Stimulated activated CD4-positive, alpha-beta T cell treated with anti-CD3 and anti-CD28 coated beads, Interleukin-15, amount 100 ng/mL, for 24 hours (primary cell): ENCODE measurements around the gene SMCHD1.

Experiments used
- DNase-seq: peaks from one replicate; pipeline ENCODE4 v3.0.0-alpha.2; 2020

SMCHD1 gene

DNA sequence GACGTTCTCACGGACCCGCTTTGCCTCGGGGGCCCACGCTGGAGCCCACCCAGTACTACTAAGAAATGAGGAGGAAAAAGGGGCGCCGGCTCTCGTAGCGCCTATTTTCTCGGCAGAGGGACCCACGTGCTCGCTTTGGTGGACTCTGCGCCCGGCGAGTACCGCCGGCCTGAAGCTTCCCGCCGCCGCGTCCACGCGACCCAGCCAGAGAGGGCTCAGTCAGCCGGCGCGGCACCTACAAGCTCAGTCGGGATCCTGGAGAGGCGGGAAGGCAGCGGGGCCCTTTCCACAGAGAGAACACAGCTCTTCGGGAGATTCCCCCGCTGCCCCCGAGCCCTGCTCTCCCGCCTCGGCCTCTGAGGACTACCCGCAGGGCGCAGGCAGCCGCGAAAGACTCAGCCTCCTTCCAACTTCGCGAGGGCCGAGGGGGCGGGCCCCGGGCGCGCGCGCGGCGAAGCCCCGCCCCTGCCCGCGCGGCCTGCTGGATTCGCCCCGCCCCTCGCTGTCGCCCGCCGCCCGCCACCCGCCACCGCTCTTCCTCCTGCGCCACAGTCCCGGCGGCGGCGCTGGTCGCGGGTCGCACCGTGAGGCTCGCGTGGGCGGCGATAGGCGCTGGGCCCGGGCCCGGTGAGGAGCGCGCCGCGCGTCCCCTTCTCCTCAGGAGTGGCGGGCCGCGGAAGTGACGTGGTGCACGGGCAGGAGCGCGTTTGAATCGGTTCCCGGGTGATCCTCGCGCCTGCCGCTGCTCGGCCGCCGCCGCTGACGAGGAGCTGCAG lies at the start of gene SMCHD1:
TSS of gene SMCHD1 (plus strand) at position 549 of the 776 bp plus-strand sequence. CDS start 350 bp downstream, outside the sequence.
- DNase-seq: peak; percentile 97

DNA sequence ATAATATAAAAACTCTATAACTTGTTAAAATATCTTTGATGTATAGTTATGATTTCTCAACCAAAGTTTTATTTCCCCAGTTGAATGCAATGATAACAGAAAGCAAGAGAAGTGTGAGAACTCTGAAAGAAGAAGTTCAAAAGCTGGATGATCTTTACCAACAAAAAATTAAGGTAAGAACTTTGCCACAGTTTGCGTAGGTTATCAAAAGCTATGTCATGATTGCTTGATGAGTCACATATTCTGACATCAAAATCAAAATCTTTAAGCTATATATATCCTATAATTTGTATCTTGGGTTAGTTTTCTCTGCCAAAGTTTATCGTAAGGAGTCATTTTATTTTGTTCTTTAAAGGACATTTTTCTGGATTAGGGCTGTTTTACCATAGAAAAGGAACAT lies 49.2 kb upstream of the SMCHD1 start:
- no peak for DNase-seq

DNA sequence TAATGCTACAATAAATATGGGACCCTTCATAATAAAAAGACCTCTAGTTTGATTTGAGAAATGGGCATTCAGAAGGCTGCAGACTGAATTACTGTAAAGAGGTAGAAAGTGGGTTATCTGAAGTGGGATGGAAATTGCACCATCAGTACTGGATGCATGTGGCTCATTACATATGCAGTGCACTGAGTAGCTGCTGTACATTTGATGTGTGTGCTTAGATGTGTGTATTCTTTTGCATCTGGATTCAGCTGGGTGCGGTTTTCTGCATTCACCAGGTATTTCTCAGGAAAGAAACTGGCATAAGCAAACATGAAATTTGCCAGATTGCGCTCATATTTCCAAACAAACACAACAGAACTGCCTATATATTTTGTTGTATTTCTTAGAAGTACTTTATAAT lies 45.9 kb upstream of the SMCHD1 start:
- no peak for DNase-seq

DNA sequence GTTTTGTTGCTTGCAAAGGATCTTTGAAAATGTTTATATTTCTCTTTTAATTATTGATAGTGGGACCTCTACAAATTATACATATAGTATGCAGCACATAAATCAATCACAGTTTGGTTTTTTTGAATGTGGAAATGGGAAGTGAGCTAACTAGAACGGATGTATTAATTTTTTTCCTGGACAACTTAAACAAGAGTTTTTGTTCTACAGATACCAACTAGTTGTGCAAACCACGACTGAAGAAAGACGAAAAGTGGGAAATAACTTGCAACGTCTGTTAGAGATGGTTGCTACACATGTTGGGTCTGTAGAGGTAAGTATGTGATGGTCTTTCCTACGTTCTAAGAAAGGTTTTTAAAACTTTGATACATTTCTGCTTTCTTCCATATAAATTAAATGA lies 45.0 kb upstream of the SMCHD1 start:
- DNase-seq: no peak

DNA sequence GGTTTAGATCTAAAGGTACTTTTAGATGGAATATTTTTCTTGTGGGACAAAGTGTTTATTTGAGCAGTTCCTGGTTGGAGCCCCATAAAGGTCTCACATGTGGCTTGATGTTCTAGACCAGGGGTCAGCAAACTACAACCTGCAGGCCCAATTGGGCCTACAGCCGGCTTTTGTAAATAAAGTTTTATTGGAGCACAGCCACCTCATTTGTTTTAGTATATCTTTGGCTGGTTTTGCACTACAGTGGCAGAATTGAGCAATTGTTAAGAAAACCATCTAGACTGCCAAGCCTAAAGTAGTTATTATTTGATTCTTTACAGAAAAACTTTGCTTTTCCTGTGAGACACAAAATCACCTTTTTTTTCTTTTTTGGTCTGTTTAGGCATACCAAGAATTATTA lies 42.5 kb upstream of the SMCHD1 start:
- DNase-seq: no peak

DNA sequence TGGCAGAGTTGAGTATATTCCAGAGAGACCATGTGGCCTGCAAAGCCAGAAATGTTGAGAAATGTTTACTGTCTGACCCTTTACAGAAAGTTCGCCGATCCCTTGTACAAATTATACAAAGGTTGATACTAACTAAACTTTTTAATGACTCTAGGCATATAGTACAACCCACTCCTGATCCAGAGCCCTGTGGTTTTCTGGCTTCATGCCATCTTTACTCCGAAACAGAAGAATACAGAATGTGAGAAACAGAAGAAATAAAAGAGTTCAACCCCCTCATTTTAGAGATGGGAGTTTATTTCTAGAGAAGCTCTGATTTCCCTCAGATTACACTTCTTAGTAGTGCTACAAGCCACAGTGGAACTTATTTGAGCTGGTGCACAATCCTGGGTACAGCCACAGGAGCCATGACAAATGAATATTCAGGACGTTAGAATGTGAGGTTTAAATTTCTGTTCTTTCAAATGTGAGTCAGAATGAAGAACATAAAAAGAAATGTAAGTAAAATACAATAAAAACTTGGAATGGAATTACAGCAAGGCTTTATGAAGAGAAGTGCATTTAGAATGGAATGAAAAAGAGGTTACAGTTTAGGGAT lies 38.0 kb upstream of the SMCHD1 start:
- DNase-seq: no peak

DNA sequence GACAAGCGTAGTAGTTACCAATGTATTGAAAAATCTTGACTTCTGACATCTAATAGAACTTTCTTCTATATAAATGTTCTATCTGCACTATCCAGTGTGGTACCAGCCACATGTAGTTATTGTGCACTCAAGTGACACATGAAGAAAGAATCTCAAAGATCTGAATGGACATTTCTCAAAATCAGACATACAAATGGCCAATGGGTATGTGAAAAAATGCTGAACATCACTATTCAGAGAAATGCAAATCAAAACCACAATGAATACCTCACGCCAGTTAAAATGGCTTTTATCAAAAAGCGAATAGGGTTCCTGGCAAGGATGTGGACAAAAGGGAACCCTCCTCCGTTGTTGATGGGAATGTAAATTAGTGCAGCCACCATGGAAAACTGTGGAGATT lies 37.5 kb upstream of the SMCHD1 start:
- DNase-seq: no peak

DNA sequence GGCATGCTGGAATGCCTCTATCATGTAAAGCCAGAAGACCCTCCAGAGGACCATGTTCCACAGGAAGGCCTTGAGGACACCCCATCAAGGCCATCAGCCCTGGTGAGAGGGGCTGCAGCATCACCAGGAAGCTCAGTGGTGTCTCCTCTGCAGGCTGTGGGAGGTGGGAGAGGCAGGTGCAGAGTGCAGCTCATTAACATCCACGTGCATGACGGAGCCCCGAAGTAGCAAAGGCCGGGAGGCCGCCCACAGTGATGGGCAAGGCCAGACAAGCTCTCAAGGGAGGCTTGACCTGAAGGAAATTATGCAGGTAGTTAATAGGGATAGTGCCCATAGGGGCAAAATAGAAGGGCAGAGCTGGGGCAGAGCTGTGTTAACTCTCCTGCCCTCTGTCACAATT lies 30.3 kb upstream of the SMCHD1 start:
- no peak for DNase-seq

DNA sequence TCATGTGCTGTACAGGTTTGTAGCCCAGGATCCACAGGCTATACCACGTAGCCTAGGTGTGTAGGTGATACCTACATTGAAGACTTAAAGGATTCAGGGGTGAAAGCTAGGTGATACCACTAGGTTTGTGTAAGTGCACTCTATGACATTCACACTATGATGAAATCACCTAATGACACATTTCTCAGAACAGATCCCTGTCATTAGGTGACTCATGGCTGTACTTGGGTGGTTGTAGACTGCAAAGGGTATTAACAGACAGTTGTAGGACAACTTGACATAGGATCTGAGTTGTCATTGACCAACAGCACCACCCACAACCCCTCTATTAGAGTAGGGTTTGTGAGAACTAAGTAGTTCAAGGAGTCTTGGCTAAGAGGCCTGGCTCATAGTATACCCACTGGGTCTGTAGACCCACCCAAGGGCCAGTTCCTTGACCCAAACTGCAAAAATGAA lies 27.7 kb upstream of the SMCHD1 start:
- DNase-seq: peak; percentile 40

DNA sequence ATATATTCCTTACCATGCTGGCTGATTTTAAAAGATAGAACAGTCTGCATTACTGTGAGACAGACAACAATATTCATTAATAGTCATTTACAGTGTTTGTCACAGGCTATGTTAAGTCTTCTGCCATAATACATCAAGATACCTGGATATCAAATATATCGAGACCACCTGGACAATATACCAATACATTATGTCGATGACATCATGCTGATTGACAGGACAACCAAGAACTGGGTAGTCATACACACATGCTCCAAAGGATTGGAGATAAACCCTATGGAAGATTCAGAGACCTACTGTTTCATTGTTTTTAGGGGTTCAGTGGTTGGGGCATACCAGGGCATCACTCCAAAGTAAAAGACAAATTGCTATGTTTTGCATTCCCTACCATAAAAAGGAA lies 26.5 kb upstream of the SMCHD1 start:
- no peak for DNase-seq

DNA sequence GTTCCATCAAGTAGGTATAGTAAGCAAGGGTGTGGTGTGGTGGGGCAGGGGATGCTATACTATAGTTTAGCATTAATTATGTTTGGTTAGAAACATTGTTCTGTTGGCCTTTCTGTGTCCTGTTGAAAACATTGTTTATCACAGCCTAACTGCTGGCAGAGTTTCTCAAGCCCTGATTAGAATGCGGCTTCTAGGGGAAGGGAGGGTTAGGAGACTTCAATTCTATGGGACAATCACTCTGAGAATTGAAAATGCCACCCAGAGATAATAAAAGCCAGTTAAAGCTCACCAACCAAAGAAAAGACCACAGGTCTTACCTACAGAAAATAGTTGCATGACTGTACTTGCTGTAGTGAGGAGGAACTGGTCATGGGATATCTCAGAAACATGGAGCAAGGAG lies 19.9 kb upstream of the SMCHD1 start:
- DNase-seq: no peak

DNA sequence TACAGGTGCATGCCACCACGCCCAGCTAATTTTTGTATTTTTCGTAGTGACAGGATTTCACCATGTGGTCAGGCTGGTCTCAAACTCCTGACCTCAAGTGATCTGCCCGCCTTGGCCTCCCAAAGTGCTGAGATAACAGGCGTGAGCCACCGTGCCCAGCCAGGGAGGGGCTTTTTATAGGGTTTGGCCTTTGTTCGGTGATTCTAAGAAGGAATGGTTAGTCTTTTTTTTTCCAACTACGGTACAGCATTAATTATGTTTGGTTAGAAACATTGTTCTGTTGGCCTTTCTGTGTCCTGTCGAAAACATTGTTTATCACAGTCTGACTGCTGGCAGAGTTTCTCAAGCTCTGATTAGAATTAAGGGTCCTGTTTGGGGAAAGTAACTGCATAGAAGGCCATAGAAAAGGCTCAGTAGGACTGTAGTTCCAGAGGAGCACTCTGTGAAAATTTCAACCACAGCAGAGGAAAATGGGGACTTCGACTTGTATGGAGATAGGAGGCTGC lies 19.3 kb upstream of the SMCHD1 start:
- no peak for DNase-seq

DNA sequence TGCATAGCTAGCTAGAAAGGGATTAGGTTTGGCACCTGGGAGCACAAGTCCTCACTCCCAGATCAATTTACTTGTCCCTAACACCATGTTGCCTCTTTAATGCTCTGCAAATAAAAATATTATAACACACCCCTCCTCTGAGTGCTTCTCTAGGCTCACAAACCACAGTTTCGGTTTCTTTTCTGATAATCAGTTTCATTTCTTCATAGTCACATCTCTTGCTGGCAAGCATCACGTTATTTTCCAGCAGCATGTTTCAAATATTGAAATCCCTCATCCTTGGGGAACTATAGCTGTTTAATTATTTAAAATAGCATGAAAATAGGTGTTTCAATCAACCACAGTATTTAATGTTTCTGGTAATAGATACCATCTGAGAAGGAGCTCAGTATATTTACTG lies 13.9 kb upstream of the SMCHD1 start:
- no peak for DNase-seq

DNA sequence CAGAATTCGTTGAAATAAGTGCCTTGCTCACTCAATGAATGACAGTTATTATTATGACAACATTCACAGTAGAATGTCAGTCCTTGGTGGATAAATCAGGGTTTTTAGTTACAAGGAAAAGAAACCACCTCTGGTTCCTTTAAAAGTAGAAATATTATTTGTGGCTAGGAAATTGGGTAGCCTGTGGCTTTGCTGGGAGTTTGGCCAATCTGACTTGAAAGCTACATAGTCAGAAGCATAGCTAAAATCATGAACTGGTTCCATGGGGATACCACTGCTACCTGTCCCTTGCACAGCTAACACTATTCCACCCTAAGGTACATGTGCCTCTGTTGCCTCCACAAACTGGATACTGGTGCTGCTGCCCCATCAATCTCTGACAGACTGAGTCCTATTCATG lies 12.8 kb upstream of the SMCHD1 start:
- DNase-seq: no peak

DNA sequence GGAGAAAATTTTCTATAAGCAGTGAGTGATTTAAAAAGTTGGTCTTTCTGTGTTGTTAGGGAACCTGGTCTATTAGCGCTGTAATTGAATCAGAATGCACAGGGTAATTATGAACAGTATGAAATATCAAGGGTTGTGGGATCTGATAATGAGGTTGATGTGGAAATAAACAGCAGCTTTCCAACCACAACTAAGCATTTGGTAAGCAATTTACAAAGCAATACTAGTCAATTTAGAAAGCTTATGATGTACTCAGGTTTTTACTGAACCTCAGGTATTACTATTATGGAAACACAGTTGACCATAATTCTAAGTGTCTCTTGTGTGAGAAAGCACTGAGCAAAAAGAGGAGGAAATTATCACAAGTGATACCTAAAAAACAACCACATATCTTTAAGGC lies 11.0 kb upstream of the SMCHD1 start:
- DNase-seq: no peak

DNA sequence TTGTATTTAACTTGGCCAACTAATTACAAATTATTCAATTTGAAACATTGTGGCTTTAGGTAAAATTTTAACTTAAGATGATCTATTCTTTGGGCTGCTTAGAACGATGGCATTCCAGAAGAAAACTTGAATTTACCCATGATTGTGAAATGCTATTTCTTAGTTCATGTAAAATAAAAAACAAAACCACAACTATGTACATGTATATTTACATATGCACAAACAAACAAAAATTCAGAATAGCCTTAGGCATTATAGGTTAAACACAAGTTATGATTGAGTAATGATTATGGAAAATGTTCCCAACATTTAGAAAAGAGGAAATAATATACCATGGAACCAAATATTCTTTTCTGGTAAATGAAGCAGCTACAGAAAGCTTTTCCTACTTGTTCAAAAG lies 3.5 kb upstream of the SMCHD1 start:
- no peak for DNase-seq

DNA sequence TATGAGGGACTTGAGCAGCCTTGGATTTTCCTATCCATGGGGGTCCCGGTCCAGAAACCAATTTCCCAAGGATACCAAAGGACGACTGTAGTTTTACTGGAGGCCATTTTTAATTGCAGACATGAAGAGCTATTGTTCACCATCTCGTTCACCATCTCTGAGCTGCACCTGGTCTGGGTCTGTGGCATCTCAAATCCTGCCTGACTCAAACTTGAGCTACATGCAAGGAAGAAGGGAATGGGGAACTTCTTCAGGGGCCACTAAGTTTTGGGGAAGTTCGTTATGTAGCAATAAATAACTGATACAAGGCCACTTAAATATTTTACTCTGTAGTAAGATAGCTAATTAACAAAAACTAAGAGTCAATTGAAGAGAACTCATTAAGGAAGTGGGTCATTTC lies 2.1 kb upstream of the SMCHD1 start:
- DNase-seq: no peak

DNA sequence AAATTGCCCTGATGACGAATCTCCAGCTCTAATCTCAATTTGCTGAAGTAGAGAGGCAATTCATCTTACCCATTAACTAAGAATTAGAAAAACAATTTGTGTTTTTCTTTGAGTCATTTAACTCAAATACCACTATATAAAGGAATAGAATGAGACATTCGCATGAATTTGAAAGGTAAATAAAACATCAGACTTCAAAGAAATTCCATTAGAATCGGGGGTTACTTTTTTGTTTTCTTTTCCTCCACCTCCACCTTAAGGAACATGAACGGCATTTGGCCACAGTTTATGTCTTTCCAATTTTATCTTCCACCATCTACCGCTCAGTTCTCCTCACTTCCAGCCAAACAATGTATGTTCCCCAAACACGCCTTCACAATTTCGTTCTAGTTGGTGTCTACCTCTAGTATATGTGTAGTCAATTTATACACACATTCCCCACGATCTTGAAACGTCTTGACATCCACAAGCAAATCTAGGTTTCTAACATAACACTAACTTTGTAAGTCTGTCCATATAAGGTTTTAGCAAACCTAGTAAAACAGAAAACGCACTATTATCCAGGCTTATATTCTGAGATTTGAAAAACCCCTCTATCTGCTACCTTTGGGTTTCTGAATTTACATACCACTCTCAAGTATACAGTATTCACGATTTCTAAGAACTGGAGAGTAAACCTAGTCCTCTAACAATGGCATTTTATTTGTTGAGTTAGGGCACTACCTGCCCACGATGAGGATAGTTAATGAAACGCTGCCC lies 1.2 kb upstream of the SMCHD1 start:
- no peak for DNase-seq

DNA sequence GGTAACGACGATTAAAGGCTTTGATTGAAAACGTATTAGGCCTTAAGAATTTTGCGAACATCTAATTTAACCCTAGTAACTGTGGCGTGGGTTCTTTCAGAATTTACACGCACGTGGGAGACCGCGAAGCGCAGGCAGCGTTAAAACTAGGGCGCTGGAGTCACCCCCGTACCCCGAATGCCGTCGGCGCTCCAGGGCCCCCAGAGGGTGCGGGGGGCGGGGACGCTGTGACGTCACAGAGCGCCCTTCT lies 673 bp upstream of the SMCHD1 start:
- DNase-seq: peak; percentile 76

DNA sequence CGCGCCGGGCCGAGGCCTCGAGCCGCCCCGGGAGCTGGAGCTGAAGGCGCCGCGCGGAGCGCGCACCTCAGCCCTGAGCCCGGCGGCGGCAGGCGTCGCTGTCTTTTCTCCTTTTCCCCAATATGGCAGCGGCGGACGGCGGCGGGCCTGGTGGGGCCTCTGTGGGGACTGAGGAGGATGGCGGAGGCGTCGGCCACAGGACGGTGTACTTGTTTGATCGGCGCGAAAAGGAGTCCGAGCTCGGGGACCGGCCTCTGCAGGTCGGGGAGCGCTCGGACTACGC lies 369 bp downstream of the SMCHD1 start:
- no peak for DNase-seq

DNA sequence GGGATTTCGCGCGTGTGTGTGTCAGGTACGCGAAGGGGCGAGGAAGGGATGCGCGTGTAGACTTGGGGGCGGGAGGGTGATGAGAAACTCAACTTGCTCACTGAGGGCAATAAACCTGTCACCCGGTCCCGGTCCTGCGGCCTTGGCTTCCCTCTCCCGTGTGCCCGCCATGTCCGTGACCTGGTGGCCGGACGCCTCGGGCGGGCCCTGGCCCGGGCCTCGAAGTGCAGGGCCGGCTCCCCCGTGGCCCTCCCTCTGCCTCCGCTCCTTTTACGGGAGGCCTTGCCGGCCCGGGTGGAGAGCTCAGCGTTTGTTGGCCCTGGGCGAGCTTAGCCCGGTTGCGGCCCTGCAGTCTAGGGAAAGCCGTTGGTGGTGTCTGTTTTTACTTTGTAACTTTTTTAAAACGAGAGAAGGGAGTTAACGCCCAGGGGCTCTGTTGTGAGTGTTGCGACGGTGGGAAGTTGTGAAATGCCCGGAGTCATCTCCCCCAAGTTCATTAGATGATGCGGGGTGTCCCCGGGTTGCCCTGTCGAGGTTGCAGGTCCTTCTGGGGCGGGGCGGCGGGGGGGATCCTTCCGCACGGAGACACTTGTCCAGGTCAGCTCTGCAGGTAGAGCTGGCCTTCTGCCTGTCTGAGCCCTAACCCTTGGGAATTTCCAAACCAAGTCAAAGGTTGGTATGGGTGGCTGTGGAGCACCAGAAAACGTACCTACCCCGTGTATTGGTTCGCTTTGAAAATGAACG lies 883 bp downstream of the SMCHD1 start:
- peak; percentile 63 for DNase-seq

DNA sequence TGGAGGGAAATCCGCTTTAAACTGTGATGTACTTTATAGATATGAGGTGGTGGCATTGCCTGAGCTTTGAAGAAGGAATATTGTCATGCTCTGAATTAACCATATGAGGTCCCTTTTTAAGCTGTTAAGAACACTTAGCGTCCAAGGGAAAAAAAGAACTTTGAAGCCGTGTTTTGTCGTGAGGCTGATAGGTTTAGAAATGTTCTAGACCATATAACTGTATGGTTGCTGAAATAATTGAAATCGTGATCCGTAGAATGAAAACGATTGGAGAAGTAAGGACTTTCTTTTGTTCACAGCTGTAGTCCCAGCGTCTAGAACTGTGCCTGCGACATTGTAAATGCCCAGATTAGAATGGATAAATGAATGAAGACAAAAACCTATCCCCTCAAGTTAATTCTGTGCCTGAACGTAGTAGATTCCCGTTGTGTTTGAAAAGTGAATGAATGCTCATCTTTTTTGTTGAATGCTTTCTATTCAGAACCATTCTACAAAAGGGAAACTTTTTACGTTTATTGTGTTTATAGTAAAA lies 1.5 kb downstream of the SMCHD1 start:
- DNase-seq: no peak

DNA sequence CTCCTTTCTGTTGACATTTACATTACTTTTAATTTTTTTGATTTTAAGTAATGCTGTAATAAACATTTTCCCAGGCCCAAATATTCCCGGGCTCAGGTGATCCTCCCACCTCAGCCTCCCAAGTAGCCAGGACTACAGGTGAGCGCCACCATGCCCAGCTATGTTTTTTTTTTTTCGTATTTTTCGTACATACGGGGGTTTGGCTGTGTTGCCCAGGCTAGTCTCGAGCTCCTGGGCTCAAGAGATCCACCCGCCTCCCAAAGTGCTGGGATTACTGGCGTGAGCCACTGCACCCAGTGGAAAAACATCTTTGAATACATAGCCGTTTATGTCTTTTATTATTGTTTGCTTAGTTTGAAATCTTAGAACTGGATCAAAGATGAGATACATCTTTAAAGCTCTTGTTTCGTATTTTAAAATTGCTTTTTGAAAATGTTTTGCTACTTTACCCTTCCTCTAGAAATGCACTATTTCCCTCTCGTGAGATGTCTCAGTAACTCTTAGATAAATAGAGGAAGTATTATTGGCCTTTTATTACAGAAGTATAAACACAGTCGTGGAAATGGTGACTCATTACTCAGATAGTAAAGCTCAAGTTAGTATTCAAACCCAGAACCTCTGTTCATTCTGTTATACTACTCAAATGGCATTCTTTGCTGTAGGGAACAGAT lies 2.4 kb downstream of the SMCHD1 start:
- no peak for DNase-seq
